GM12891 (cell line): ENCODE measurements around the gene HUWE1.

Source experiments
- POLR2A ChIP-seq: IDR thresholded peaks from 2 replicates; pipeline ENCODE4 v1.6.1; 2011; ENCODE audit warnings: low read depth, low read length, control low read depth
- POLR2AphosphoS5 ChIP-seq: IDR thresholded peaks from 2 replicates; pipeline ENCODE4 v1.6.1; 2011; ENCODE audit warnings: low read depth, low read length, control low read depth
- SPI1 ChIP-seq: IDR thresholded peaks from 2 replicates; pipeline ENCODE4 v1.6.1; 2011; ENCODE audit warnings: low read depth, low read length, control low read depth
- TAF1 ChIP-seq: IDR thresholded peaks from 2 replicates; pipeline ENCODE4 v1.6.1; 2011; ENCODE audit warnings: low read depth, low read length, control low read depth

DNA sequence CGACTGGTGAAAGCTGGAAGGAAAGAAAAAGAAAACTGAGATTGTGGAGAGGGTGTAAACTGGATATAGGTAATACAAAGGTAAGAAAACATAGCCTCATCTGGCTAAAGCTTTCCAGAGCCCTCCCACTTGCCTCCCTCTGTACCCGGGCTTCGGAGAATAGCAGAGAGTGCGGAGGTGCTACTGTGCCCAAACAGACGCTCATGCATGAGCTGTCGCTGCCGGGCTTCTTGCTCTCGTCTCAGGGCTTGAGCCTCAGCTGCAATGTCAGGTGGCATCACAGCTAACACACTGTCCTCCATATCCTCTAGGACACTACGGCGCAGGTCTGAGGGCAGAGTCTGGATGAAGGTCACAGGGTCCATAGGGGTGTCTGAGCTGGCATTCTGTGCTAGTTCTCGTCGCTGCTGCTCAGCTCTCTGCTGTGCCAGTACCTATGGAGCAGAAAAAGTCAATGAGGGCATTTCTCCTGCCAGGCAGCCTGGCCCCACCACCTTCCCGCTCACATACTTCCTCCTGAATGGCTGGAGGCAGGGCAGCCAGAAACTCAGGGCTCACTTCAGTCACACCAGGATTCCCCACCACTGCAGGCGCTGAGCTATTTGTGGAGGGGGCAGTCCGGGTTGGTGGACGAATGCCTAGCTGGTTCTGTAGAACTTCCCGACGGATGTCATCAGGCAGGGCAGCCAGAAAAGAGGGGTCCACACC lies 135.6 kb downstream of the HUWE1 start:
- TF ChIP-seq TAF1 (no peak), POLR2AphosphoS5 (no peak), SPI1 (no peak), POLR2A (no peak)
